VCaP (cell line): ENCODE results near the gene KCTD5.

Experiments
- H3K27ac ChIP-seq: fragments of 450-650 bp; 2 replicates; pipeline ENCODE4 v1.5.1; 2017
- CTCF ChIP-seq: fragments of 450-650 bp; conservative IDR thresholded peaks from 2 replicates; pipeline ENCODE4 v1.5.1; 2017; ENCODE audit warnings: mild to moderate bottlenecking, moderate library complexity

Gene KCTD5

GRCh38 chr16:2749476-2749875 is 67.2 kb downstream of the KCTD5 start:
- no peak for TF ChIP-seq CTCF
- H3K27ac ChIP-seq, result no peak overlapping the region

GRCh38 chr16:2749936-2750335 is 67.6 kb downstream of the KCTD5 start:
- H3K27ac ChIP-seq, result no peak overlapping the region
- TF ChIP-seq CTCF, result no peak

GRCh38 chr16:2751577-2752034 is 69.3 kb downstream of the KCTD5 start:
- no peak for TF ChIP-seq CTCF
- H3K27ac ChIP-seq, result peak overlapping the region; percentile 96

- H3K27ac ChIP-seq, result peak within 1 kb of the TSS; percentile 96
- TF ChIP-seq CTCF, result no peak
These were observed 69.9 kb downstream of the KCTD5 start, which contains the start of gene SRRM2 for GRCh38 chr16:2752035-2752849. Gene SRRM2, plus strand, starts transcription at chr16:2752638. Its CDS starts 3,727 bp downstream, at chr16:2756365.

- no peak for TF ChIP-seq CTCF
- peak overlapping the region; percentile 96 for H3K27ac ChIP-seq
These were observed 70.8 kb downstream of the KCTD5 start for GRCh38 chr16:2752850-2753732.

GRCh38 chr16:2753733-2754020 is 71.4 kb downstream of the KCTD5 start:
- TF ChIP-seq CTCF, result no peak
- H3K27ac ChIP-seq, result peak overlapping the region; percentile 96

GRCh38 chr16:2755158-2755557 is 72.8 kb downstream of the KCTD5 start:
- peak overlapping the region; percentile 96; the same call in 1 of the 2 replicates for H3K27ac ChIP-seq
- TF ChIP-seq CTCF, result no peak
